HG02973 (cell line): ENCODE data around the gene CEP83.
A peak's percentile ranks its signal among the peaks of the same experiment; 100 is the strongest.
"Not testable (repeated sequence)": the region's sequence is repeated elsewhere in the genome, so short reads cannot be mapped to it uniquely, and the experiment has no call there.

Source experiments
- ATAC-seq: cut with Tn5 transposase; IDR thresholded peaks from one replicate; pipeline ENCODE4 v1.9.1; 2021; ENCODE audit warnings: moderate library complexity; ENCODE audit not compliant: unreplicated experiment

The CEP83 gene

GRCh38 chr12:94459728-94460615 lies at the start of gene CEP83:
CEP83 (minus strand) TSS chr12:94459867; CDS start chr12:94412490, 47,377 bp downstream.
- ATAC-seq: peak; percentile 96

- ATAC-seq: no peak
Measured at GRCh38 chr12:94509317-94509716, 49.6 kb upstream of the CEP83 start.

- no peak for ATAC-seq
Measured at GRCh38 chr12:94507455-94507854, 47.8 kb upstream of the CEP83 start.

- no peak for ATAC-seq
Measured at GRCh38 chr12:94504386-94504785, 44.7 kb upstream of the CEP83 start.

GRCh38 chr12:94503619-94504018 lies 44.0 kb upstream of the CEP83 start:
- ATAC-seq: no peak

- ATAC-seq: no peak
Measured at GRCh38 chr12:94500831-94501567, 41.3 kb upstream of the CEP83 start.

- no peak for ATAC-seq
Measured at GRCh38 chr12:94498698-94499097, 39.0 kb upstream of the CEP83 start.

GRCh38 chr12:94498073-94498472 lies 38.4 kb upstream of the CEP83 start:
- ATAC-seq: no peak

GRCh38 chr12:94495445-94496115 lies 35.9 kb upstream of the CEP83 start:
- no peak for ATAC-seq

GRCh38 chr12:94491489-94491888 lies 31.8 kb upstream of the CEP83 start:
- ATAC-seq: no peak

- peak; percentile 97 for ATAC-seq
Measured at GRCh38 chr12:94488463-94488862, 28.8 kb upstream of the CEP83 start.

- ATAC-seq: no peak
Measured at GRCh38 chr12:94481734-94482133, 22.1 kb upstream of the CEP83 start.

- no peak for ATAC-seq
Measured at GRCh38 chr12:94469522-94469921, 9.9 kb upstream of the CEP83 start.

GRCh38 chr12:94460616-94460959 lies 921 bp upstream of the CEP83 start:
- no peak for ATAC-seq

- ATAC-seq: peak; percentile 29
Measured at GRCh38 chr12:94458877-94459727, 565 bp downstream of the CEP83 start.

GRCh38 chr12:94457311-94457710 lies 2.4 kb downstream of the CEP83 start:
- ATAC-seq: no peak

- not testable (repeated sequence) for ATAC-seq
Measured at GRCh38 chr12:94454318-94454717, 5.3 kb downstream of the CEP83 start.

GRCh38 chr12:94445662-94446061 lies 14.0 kb downstream of the CEP83 start:
- ATAC-seq: no peak

GRCh38 chr12:94437303-94437702 lies 22.4 kb downstream of the CEP83 start:
- no peak for ATAC-seq

GRCh38 chr12:94435511-94435927 lies 24.1 kb downstream of the CEP83 start:
- peak; percentile 45 for ATAC-seq

GRCh38 chr12:94434171-94434570 lies 25.5 kb downstream of the CEP83 start:
- ATAC-seq: no peak
